HCT116 (cell line): Measurements from ENCODE around the gene INPPL1. TPM values are rescaled to one million over a fixed set of nuclear protein-coding genes. Genes with fewer than 3 reads are reported as not detected.

Source experiments
- ATAC-seq: fragments of 200-7000 bp; cut with Tn5 transposase; 2 replicates; pipeline ENCODE4 v1.9.1; 2020; ENCODE audit warnings: mild to moderate bottlenecking, moderate library complexity
- BruUV-seq: library from RNA; stranded (reverse); fragments of 400-500 nt; replicated peaks from 2 replicates; lab custom pipeline; 2021; lab: Mats Ljungman, UMichigan
- CTCF ChIA-PET: fragments of 300-600 bp; sonication (Branson Sonifier 250); formaldehyde crosslinking; loops from one replicate; lab custom pipeline; 2021; ENCODE audit warnings: antibody characterized with exemption; lab: Charles Lee
- POLR2A ChIA-PET: fragments of 300-600, 350-600 bp; sonication (Branson Sonifier 250); formaldehyde crosslinking; loops from one replicate; lab custom pipeline; 2021; ENCODE audit warnings: antibody characterized with exemption; lab: Charles Lee
- RAD21 ChIA-PET, 2 experiments: fragments of 300-600 bp; sonication (Branson Sonifier 250); formaldehyde crosslinking; loops; one replicate each; lab custom pipeline; 2023; ENCODE audit warnings: low total read pairs in 2 of 2; ENCODE audit not compliant: uncharacterized antibody in 2 of 2, unreplicated experiment in 2 of 2, low non-redundant PET in 1 of 2; lab: Charles Lee
- DNase-seq: peaks from one replicate; pipeline ENCODE4 v3.0.0-alpha.2; 2010; ENCODE audit warnings: low read depth, low spot score
- H2AFZ ChIP-seq: fragments of 200-600 bp; shearing (Covaris generic), sonication (generic); 2 replicates; pipeline ENCODE4 v1.6.1; 2017; ENCODE audit warnings: low read depth, mixed run types, mixed read lengths, antibody characterized with exemption, low read length; ENCODE audit not compliant: poor library complexity, severe bottlenecking
- H3K27ac ChIP-seq: 2 replicates; pipeline ENCODE4 v1.5.1; 2012; ENCODE audit warnings: low read depth, low read length
- H3K27me3 ChIP-seq: fragments of 200-600 bp; sonication (generic); 2 replicates; pipeline ENCODE4 v1.6.1; 2016; ENCODE audit warnings: mixed run types, low read length, mixed read lengths; ENCODE audit not compliant: insufficient read depth
- H3K36me3 ChIP-seq, 2 experiments: fragments of 200-500 bp in 1 of 2; fragments of 200-600 bp in 1 of 2; sonication (Bioruptor generic) in 1 of 2; sonication (generic) in 1 of 2; 2 replicates each; pipeline versions ENCODE4 v1.5.1 to v1.6.1; 2014 to 2016; ENCODE audit warnings: low read length in 2 of 2, inconsistent platforms in 1 of 2, mixed read lengths in 1 of 2, mixed run types in 1 of 2; ENCODE audit not compliant: insufficient read depth in 2 of 2, control insufficient read depth in 1 of 2
- H3K4me1 ChIP-seq, 2 experiments: fragments of 200-600 bp in 1 of 2; sonication (generic) in 1 of 2; 2 replicates each; pipeline versions ENCODE4 v1.5.1 to v1.6.1; 2012 to 2017; ENCODE audit warnings: low read length in 2 of 2, inconsistent platforms in 1 of 2, mild to moderate bottlenecking in 1 of 2, mixed read lengths in 1 of 2, mixed run types in 1 of 2, moderate library complexity in 1 of 2; ENCODE audit not compliant: insufficient read depth in 2 of 2, control insufficient read depth in 1 of 2
- H3K4me2 ChIP-seq: fragments of 200-600 bp; sonication (generic); 2 replicates; pipeline ENCODE4 v1.6.1; 2017; ENCODE audit warnings: mixed run types, low read length, mixed read lengths
- H3K4me3 ChIP-seq, 2 experiments: fragments of 200-600 bp in 1 of 2; sonication (generic) in 1 of 2; replicated peaks in 1 of 2; 2 replicates each; pipeline ENCODE4 v1.5.1; 2011 to 2016; ENCODE audit warnings: low read length in 2 of 2, control low read depth in 1 of 2, low read depth in 1 of 2, mild to moderate bottlenecking in 1 of 2, mixed read lengths in 1 of 2, mixed run types in 1 of 2
- H3K79me2 ChIP-seq: fragments of 200-600 bp; sonication (generic); 2 replicates; pipeline ENCODE4 v1.6.1; 2017; ENCODE audit warnings: mild to moderate bottlenecking, mixed run types, low read length, moderate library complexity, mixed read lengths; ENCODE audit not compliant: insufficient read depth
- H3K9ac ChIP-seq: fragments of 200-600 bp; sonication (generic); 2 replicates; pipeline ENCODE4 v1.6.1; 2016; ENCODE audit warnings: low read length, mixed read lengths
- H3K9me2 ChIP-seq: fragments of 200-600 bp; sonication (generic), shearing (Covaris generic); 2 replicates; pipeline ENCODE4 v1.6.1; 2017; ENCODE audit warnings: mixed run types, mild to moderate bottlenecking, moderate library complexity; ENCODE audit not compliant: insufficient read depth
- H3K9me3 ChIP-seq, 2 experiments: fragments of 200-500 bp in 1 of 2; fragments of 200-600 bp in 1 of 2; sonication (Bioruptor generic) in 1 of 2; sonication (generic) in 1 of 2; 2 replicates each; pipeline ENCODE4 v1.6.1; 2014 to 2017; ENCODE audit warnings: low read length in 2 of 2, mixed read lengths in 2 of 2, inconsistent platforms in 1 of 2, low read depth in 1 of 2, mild to moderate bottlenecking in 1 of 2, mixed run types in 1 of 2, moderate library complexity in 1 of 2; ENCODE audit not compliant: control insufficient read depth in 1 of 2, insufficient read depth in 1 of 2
- H4K20me1 ChIP-seq: fragments of 200-600 bp; sonication (generic), shearing (Covaris generic); 2 replicates; pipeline ENCODE4 v1.6.1; 2017; ENCODE audit warnings: mixed run types, mild to moderate bottlenecking, moderate library complexity; ENCODE audit not compliant: insufficient read depth
- CEBPB ChIP-seq: IDR thresholded peaks from 2 replicates; pipeline ENCODE4 v1.6.1; 2012; ENCODE audit warnings: low read depth
- EGR1 ChIP-seq: IDR thresholded peaks from 2 replicates; pipeline ENCODE4 v1.6.1; 2012; ENCODE audit warnings: low read depth
- ELF1 ChIP-seq: IDR thresholded peaks from 2 replicates; pipeline ENCODE4 v1.6.1; 2012; ENCODE audit warnings: low read depth, borderline replicate concordance
- EZH2 ChIP-seq: fragments of 200-600 bp; sonication (generic); IDR thresholded peaks from 2 replicates; pipeline ENCODE4 v1.6.1; 2017; ENCODE audit warnings: antibody characterized with exemption, mixed run types
- EZH2phosphoT487 ChIP-seq: fragments of 200-600 bp; IDR thresholded peaks from 2 replicates; pipeline ENCODE4 v1.6.1; 2018; ENCODE audit warnings: antibody characterized with exemption, borderline replicate concordance
- JUND ChIP-seq: IDR thresholded peaks from 2 replicates; pipeline ENCODE4 v1.6.1; 2012
- MAX ChIP-seq: IDR thresholded peaks from 2 replicates; pipeline ENCODE4 v1.6.1; 2012
- POLR2A ChIP-seq: IDR thresholded peaks from 2 replicates; pipeline ENCODE4 v1.7.0; 2011; ENCODE audit warnings: borderline replicate concordance; ENCODE audit not compliant: insufficient read depth, insufficient read length; ENCODE audit errors: extremely low read depth
- POLR2AphosphoS5 ChIP-seq: IDR thresholded peaks from 2 replicates; pipeline ENCODE4 v1.6.1; 2011; ENCODE audit warnings: mild to moderate bottlenecking, low read depth, low read length, moderate library complexity
- SIN3A ChIP-seq: IDR thresholded peaks from 2 replicates; pipeline ENCODE4 v1.6.1; 2012; ENCODE audit warnings: low read depth
- SP1 ChIP-seq: IDR thresholded peaks from 2 replicates; pipeline ENCODE4 v1.6.1; 2012; ENCODE audit warnings: low read depth
- SRF ChIP-seq: IDR thresholded peaks from 2 replicates; pipeline ENCODE4 v1.6.1; 2012; ENCODE audit warnings: low read depth
- TCF7L2 ChIP-seq: IDR thresholded peaks from 2 replicates; pipeline ENCODE4 v1.7.0; 2011; ENCODE audit warnings: borderline replicate concordance, inconsistent platforms; ENCODE audit not compliant: insufficient read depth, insufficient read length; ENCODE audit errors: extremely low read depth
- ZBTB33 ChIP-seq: IDR thresholded peaks from 2 replicates; pipeline ENCODE4 v1.6.1; 2011; ENCODE audit warnings: mild to moderate bottlenecking, low read length, moderate library complexity; ENCODE audit not compliant: insufficient replicate concordance; ENCODE audit errors: extremely low read depth
- ZFX ChIP-seq: fragments of 450-650 bp; IDR thresholded peaks from 2 replicates; pipeline ENCODE4 v1.6.1; 2017
- intact Hi-C: fragments of 100-400 bp; cut with micrococcal nuclease; formaldehyde crosslinking; loops from 2 replicates; pipeline ENCODE4 v1.10.0; 2022
- total RNA-seq: library from RNA; stranded (reverse); gene quantifications from one replicate; pipeline ENCODE4 v1.2.1, GENCODE V29; 2021; ENCODE audit not compliant: unreplicated experiment
- TF ChIP-seq, protein P1 (sequence below), 3 experiments: fragments of 200-600 bp in 1 of 3; sonication (generic) in 1 of 3; IDR thresholded peaks in 2 of 3; conservative IDR thresholded peaks in 1 of 3; 2 replicates each; pipeline ENCODE4 v1.5.1; 2012 to 2017; ENCODE audit warnings: low read depth in 2 of 3, low read length in 2 of 3, antibody characterized with exemption in 1 of 3, borderline replicate concordance in 1 of 3, control low read depth in 1 of 3, mild to moderate bottlenecking in 1 of 3, mixed read lengths in 1 of 3, mixed run types in 1 of 3, moderate library complexity in 1 of 3; ENCODE audit not compliant: insufficient read depth in 1 of 3
- TF ChIP-seq, protein P2 (sequence below): IDR thresholded peaks from 2 replicates; pipeline ENCODE4 v1.6.1; 2012; ENCODE audit warnings: low read depth
- TF ChIP-seq, protein P3 (sequence below): IDR thresholded peaks from 2 replicates; pipeline ENCODE4 v1.6.1; 2012

Gene INPPL1
- total RNA-seq, 1 experiment from 2014 or later: 132 TPM

DNA sequence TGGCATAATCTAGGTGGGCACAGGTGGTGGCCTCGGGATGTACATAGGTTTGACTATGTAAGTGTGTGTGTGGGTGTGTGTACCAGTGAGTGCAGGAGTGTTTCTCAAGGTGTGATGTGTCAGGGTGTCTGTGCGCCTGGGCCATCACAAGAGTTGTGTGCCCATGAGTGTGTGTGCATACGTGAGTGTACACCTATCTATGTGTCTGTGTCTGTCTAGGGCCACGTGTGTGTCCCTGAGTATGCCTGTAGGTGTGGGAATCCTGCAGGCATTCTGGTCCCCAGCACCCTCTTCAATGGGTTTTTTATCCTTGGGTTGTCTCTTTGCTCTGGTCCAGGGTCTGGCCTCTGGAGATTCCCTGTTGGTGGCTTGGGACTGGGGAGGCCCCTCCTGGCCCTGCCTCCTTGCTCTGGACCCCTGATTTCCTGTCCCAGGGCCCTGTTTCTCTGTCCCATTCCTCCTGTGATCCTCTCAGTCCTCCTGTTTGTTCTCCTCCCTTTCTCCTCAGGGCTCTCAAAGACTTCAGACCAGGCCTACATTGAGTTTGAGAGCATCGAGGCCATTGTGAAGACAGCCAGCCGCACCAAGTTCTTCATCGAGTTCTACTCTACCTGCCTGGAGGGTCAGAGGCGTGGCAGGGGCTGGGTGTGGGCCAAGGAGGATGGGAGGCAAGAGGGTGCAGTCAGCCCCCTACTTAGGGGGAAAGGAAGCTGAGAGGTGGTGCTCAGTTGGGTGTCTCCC, 9.4 kb downstream of the INPPL1 start (continued):
- TF ChIP-seq, protein P1, sequence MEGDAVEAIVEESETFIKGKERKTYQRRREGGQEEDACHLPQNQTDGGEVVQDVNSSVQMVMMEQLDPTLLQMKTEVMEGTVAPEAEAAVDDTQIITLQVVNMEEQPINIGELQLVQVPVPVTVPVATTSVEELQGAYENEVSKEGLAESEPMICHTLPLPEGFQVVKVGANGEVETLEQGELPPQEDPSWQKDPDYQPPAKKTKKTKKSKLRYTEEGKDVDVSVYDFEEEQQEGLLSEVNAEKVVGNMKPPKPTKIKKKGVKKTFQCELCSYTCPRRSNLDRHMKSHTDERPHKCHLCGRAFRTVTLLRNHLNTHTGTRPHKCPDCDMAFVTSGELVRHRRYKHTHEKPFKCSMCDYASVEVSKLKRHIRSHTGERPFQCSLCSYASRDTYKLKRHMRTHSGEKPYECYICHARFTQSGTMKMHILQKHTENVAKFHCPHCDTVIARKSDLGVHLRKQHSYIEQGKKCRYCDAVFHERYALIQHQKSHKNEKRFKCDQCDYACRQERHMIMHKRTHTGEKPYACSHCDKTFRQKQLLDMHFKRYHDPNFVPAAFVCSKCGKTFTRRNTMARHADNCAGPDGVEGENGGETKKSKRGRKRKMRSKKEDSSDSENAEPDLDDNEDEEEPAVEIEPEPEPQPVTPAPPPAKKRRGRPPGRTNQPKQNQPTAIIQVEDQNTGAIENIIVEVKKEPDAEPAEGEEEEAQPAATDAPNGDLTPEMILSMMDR (IDR thresholded peaks at IDR 0.05 in 2 of 3, conservative IDR thresholded peaks at IDR 0.05 in 1 of 3; ENCODE audit: borderline replicate concordance in 1 of 3, insufficient read depth in 1 of 3, low read depth in 2 of 3, low read length in 2 of 3): no peak
- TF ChIP-seq EGR1 (no peak), EZH2 (no peak), SIN3A (no peak), SRF (no peak)
- TF ChIP-seq, protein P2, sequence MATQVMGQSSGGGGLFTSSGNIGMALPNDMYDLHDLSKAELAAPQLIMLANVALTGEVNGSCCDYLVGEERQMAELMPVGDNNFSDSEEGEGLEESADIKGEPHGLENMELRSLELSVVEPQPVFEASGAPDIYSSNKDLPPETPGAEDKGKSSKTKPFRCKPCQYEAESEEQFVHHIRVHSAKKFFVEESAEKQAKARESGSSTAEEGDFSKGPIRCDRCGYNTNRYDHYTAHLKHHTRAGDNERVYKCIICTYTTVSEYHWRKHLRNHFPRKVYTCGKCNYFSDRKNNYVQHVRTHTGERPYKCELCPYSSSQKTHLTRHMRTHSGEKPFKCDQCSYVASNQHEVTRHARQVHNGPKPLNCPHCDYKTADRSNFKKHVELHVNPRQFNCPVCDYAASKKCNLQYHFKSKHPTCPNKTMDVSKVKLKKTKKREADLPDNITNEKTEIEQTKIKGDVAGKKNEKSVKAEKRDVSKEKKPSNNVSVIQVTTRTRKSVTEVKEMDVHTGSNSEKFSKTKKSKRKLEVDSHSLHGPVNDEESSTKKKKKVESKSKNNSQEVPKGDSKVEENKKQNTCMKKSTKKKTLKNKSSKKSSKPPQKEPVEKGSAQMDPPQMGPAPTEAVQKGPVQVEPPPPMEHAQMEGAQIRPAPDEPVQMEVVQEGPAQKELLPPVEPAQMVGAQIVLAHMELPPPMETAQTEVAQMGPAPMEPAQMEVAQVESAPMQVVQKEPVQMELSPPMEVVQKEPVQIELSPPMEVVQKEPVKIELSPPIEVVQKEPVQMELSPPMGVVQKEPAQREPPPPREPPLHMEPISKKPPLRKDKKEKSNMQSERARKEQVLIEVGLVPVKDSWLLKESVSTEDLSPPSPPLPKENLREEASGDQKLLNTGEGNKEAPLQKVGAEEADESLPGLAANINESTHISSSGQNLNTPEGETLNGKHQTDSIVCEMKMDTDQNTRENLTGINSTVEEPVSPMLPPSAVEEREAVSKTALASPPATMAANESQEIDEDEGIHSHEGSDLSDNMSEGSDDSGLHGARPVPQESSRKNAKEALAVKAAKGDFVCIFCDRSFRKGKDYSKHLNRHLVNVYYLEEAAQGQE: no peak

DNA sequence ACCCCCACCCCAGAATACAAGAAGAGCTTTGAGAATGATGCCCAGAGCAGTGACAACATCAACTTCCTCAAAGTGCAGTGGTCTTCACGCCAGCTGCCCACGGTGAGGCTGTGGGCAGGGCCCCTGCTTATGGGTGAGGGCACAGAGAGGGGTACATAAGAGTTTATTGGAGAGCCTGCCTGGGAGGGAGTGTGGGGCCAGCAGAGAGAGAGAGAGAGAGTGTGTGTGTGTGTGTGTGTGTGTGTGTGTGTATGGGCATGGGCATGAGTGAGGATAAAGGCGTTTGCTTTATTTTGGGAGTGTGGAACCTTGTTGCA, 9.9 kb downstream of the INPPL1 start:
- BruUV-seq: no TSS peak
- Histone ChIP-seq H4K20me1 (no peaks in the 10 kb centered on the region), H3K9ac (no peak overlapping the region), H3K27me3 (no peaks in the 10 kb centered on the region), H3K4me1 (peaks cover 0 to 4% of the 10 kb centered on the region in 2 experiments; a peak in 1 of 4 replicates), H3K4me2 (no peak overlapping the region)
- no peak for ATAC-seq
- intact Hi-C loops: no loop called here
- TF ChIP-seq ZBTB33: no peak
- TF ChIP-seq EZH2: no peak
- TF ChIP-seq POLR2A: no peak
- no peak for TF ChIP-seq POLR2AphosphoS5
- TF ChIP-seq JUND: no peak
- no peak for TF ChIP-seq MAX
- no peak for TF ChIP-seq TCF7L2
- no peak for TF ChIP-seq ELF1
- TF ChIP-seq ZFX: no peak
- no peak for TF ChIP-seq CEBPB
- TF ChIP-seq EZH2phosphoT487: no peak
- no peak for TF ChIP-seq SIN3A
- TF ChIP-seq SP1: no peak
- TF ChIP-seq, protein P3, sequence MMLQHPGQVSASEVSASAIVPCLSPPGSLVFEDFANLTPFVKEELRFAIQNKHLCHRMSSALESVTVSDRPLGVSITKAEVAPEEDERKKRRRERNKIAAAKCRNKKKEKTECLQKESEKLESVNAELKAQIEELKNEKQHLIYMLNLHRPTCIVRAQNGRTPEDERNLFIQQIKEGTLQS: no peak
- TF ChIP-seq, all 23 proteins: peak for 0
- ChIA-PET CTCF (no interaction called here), RAD21 (no interaction called here), POLR2A (no interaction called here)
- H2AFZ ChIP-seq: no peak overlapping the region
- no peaks in the 10 kb centered on the region for H3K79me2 ChIP-seq
- H3K9me3 ChIP-seq: no peaks in the 10 kb centered on the region
- no peak overlapping the region for H3K27ac ChIP-seq
- H3K4me3 ChIP-seq: no peak overlapping the region
- DNase-seq: no peak
- no peaks in the 10 kb centered on the region for H3K9me2 ChIP-seq
- peaks cover 11 to 23% of the 10 kb centered on the region in 2 experiments; a peak in 3 of 4 replicates for H3K36me3 ChIP-seq
